Ishikawa (cell line): ENCODE data around the gene TANK.

Experiments
- CEBPB ChIP-seq: IDR thresholded peaks from 2 replicates; pipeline ENCODE4 v1.6.1; 2012
- EGR1 ChIP-seq: IDR thresholded peaks from 2 replicates; pipeline ENCODE4 v1.6.1; 2012
- EP300 ChIP-seq: IDR thresholded peaks from 2 replicates; pipeline ENCODE4 v1.6.1; 2012; ENCODE audit warnings: borderline replicate concordance
- FOXM1 ChIP-seq: IDR thresholded peaks from 2 replicates; pipeline ENCODE4 v1.6.1; 2012; ENCODE audit warnings: low read depth, borderline replicate concordance
- ZBTB7A ChIP-seq: IDR thresholded peaks from 2 replicates; pipeline ENCODE4 v1.6.1; 2012; ENCODE audit warnings: low read depth

DNA sequence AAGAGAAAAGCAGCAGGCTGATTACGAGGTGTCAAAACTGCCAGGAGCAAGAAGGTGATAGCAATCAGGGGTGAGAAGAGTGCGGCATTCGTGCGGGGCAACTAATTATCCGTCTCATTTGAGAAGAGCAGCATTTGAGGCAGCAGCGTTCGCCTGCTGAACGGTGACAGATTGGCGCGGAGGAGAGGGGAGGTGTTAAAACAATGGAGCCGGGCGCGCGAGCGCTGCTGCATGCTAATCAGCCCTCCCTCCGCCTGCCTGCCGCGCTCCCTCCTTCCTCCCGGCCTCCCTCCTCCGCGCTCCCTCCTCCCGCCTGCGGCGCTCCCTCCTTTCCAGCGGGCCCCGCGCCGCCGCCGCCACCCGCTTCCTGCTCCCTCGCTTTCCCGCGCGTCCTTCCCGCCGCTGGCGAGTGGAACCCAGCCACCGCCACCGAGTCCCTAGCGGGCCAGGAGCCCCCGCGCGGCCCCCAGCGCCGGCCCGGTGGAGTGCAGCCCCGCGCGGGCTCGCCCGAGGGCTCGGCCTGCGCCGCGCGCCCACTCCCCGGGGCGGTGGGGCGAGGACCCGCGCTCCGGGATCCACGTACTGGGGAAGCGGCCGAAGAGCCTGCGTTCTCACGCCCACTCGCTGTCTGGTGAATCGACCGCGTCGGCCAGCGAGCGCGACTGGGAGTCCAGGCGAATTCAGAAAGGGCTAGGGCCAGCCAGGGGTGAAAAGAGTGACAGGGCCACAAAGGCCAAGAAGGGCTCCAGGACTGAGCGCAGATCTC lies 78.5 kb downstream of the TANK start:
- TF ChIP-seq EGR1 (no peak; the same call in 1 of the 2 replicates), FOXM1 (no peak), EP300 (no peak), ZBTB7A (no peak), CEBPB (no peak)
